Smooth muscle cell (in vitro differentiated cells): ENCODE data around the gene RHOG. TPM values are rescaled to one million over a fixed set of nuclear protein-coding genes. Genes with fewer than 3 reads are reported as not detected.
A peak's percentile ranks its signal among the peaks of the same experiment; 100 is the strongest.

ENCODE experiments used
- DNase-seq: peaks from one replicate; lab custom pipeline; 2025; ENCODE audit not compliant: unreplicated experiment; lab: John Stamatoyannopoulos, UW
- H2AFZ ChIP-seq: fragments of 200-600 bp; sonication (generic); 2 replicates; pipeline ENCODE4 v1.6.0; 2016; ENCODE audit warnings: antibody characterized with exemption, low read depth, mild to moderate bottlenecking
- H3F3A ChIP-seq: fragments of 200-600 bp; sonication (generic); 2 replicates; pipeline ENCODE4 v1.6.0; 2017; ENCODE audit warnings: antibody characterized with exemption, low read depth
- H3K27ac ChIP-seq: fragments of 200-600 bp; sonication (generic); 2 replicates; pipeline ENCODE4 v1.5.1; 2016; ENCODE audit warnings: low read depth, mild to moderate bottlenecking
- H3K27me3 ChIP-seq: fragments of 200-600 bp; sonication (generic); 2 replicates; pipeline ENCODE4 v1.6.1; 2016; ENCODE audit warnings: low read depth, mild to moderate bottlenecking
- H3K36me3 ChIP-seq: fragments of 200-600 bp; sonication (generic); 2 replicates; pipeline ENCODE4 v1.5.1; 2016; ENCODE audit warnings: low read depth
- H3K4me1 ChIP-seq: fragments of 200-600 bp; sonication (generic); 2 replicates; pipeline ENCODE4 v1.5.1; 2016; ENCODE audit warnings: low read depth
- H3K4me2 ChIP-seq: fragments of 200-600 bp; sonication (generic); 2 replicates; pipeline ENCODE4 v1.6.0; 2016; ENCODE audit warnings: mild to moderate bottlenecking
- H3K4me3 ChIP-seq: fragments of 200-600 bp; sonication (generic); 2 replicates; pipeline ENCODE4 v1.5.1; 2016; ENCODE audit warnings: mild to moderate bottlenecking
- H3K79me2 ChIP-seq: fragments of 200-600 bp; sonication (generic); 2 replicates; pipeline ENCODE4 v1.6.0; 2016; ENCODE audit warnings: low read depth, mild to moderate bottlenecking
- H3K9ac ChIP-seq: fragments of 200-600 bp; sonication (generic); 2 replicates; pipeline ENCODE4 v1.6.0; 2016; ENCODE audit warnings: low read depth
- H3K9me3 ChIP-seq: fragments of 200-600 bp; sonication (generic); replicated peaks from 2 replicates; pipeline ENCODE4 v1.5.1; 2016; ENCODE audit warnings: low read depth
- H4K20me1 ChIP-seq: fragments of 200-600 bp; sonication (generic); 2 replicates; pipeline ENCODE4 v1.6.0; 2016; ENCODE audit warnings: low read depth
- WGBS: methylation state at CpG from one replicate; pipeline ENCODE4 v1.1.7; 2016; ENCODE audit warnings: low lambda C conversion rate; 5-methylcytosine and 5-hydroxymethylcytosine counted together
- polyA plus RNA-seq: library from polyadenylated mRNA; unstranded; fragments of >200 nt; fragmentation: Nextera tagmentation; extraction: Ambion mirVana; gene quantifications from 2 replicates; pipeline ENCODE4 v1.2.1, GENCODE V29; 2016
- total RNA-seq: library from RNA; depleted of rRNA; stranded (reverse); fragments of >200 nt; gene quantifications from 2 replicates; pipeline ENCODE4 v1.2.3, GENCODE V29; 2014
- TF ChIP-seq, protein P1 (sequence below): fragments of 200-600 bp; sonication (generic); IDR thresholded peaks from 2 replicates; pipeline ENCODE4 v1.5.1; 2017; ENCODE audit warnings: borderline replicate concordance, mild to moderate bottlenecking, antibody characterized with exemption; ENCODE audit not compliant: insufficient read depth, poor library complexity, severe bottlenecking

Gene RHOG
- total and polyA plus RNA-seq, 2 experiments from 2014 or later: 20.2 to 32.7 TPM

DNA sequence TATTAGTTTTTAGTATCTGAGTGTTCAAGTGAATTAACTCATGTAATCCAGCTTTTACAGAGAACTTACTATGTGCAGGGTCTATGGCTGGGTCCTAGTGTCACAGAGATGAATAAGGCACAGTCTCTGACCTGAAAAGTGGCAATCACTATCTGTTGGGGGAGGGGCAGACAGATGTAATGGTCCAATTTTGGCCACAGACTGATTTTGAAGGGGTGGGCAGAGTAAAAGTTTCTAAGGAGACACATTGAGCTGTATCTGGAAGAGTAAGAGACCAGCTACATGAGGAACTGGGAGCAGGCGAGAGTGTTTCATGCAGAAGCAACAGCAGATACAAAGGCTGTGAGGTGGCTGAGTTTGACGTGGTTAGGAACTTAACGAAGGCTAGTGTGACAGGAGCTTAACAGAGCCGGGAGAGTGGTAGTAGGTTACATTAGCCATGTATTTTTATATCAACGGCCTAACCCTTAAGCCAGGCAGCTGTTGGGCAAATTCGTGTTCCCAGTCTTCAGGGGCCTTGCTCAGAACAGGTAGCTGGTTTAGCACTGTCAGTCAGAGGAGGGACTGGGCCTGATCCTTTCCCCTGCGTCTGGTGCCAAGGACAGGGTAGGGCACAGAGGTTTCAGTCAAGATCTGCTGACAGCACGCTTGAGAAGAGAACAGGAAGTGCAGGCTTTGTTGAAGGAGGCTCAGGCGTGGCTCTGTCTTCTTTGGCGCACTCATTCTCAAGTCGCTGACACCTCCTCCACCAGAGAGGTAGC lies 13.3 kb upstream of the RHOG start:
- peak overlapping the region; percentile 29 for H3K27ac ChIP-seq
- 59% methylated on average over 11 of the region's 11 CpGs for WGBS
- TF ChIP-seq, protein P1, sequence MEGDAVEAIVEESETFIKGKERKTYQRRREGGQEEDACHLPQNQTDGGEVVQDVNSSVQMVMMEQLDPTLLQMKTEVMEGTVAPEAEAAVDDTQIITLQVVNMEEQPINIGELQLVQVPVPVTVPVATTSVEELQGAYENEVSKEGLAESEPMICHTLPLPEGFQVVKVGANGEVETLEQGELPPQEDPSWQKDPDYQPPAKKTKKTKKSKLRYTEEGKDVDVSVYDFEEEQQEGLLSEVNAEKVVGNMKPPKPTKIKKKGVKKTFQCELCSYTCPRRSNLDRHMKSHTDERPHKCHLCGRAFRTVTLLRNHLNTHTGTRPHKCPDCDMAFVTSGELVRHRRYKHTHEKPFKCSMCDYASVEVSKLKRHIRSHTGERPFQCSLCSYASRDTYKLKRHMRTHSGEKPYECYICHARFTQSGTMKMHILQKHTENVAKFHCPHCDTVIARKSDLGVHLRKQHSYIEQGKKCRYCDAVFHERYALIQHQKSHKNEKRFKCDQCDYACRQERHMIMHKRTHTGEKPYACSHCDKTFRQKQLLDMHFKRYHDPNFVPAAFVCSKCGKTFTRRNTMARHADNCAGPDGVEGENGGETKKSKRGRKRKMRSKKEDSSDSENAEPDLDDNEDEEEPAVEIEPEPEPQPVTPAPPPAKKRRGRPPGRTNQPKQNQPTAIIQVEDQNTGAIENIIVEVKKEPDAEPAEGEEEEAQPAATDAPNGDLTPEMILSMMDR: no peak
- H3F3A ChIP-seq: no peaks in the 10 kb centered on the region
- H4K20me1 ChIP-seq: peaks cover 28% of the 10 kb centered on the region
- peak overlapping the region; percentile 99 for H3K4me2 ChIP-seq
- H3K9ac ChIP-seq: no peak overlapping the region
- peak overlapping the region; percentile 87 for H2AFZ ChIP-seq
- H3K36me3 ChIP-seq: no peaks in the 10 kb centered on the region
- H3K27me3 ChIP-seq: no peaks in the 10 kb centered on the region
- peak overlapping the region; percentile 78 for H3K4me3 ChIP-seq
- DNase-seq: no peak
- no peaks in the 10 kb centered on the region for H3K9me3 ChIP-seq
- H3K4me1 ChIP-seq: peaks cover 10% of the 10 kb centered on the region
- peaks cover 33% of the 10 kb centered on the region for H3K79me2 ChIP-seq

DNA sequence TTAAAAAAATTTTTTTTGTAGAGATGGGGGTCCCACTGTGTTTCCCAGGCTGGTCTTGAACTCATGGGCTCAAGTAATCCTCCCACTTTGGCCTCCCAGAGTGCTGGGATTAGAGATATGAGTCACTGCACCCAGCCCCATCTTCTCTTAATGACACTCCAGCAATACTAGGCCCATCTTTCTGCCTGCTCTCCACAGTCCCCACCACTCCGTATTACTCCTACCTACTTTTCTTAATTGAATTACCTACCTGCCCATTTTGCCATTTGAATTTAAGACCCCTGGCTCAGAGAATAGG lies 12.7 kb upstream of the RHOG start:
- TF ChIP-seq, protein P1: no peak
- Histone ChIP-seq H3K27me3 (no peaks in the 10 kb centered on the region), H3K4me3 (no peak overlapping the region), H3K4me1 (peaks cover 10% of the 10 kb centered on the region), H3K79me2 (peaks cover 28% of the 10 kb centered on the region), H3K9ac (no peak overlapping the region), H2AFZ (no peak overlapping the region), H3F3A (no peaks in the 10 kb centered on the region), H3K9me3 (no peaks in the 10 kb centered on the region), H3K36me3 (no peaks in the 10 kb centered on the region), H3K4me2 (no peak overlapping the region), H3K27ac (no peak overlapping the region), H4K20me1 (peaks cover 22% of the 10 kb centered on the region)
- WGBS: 96% methylated on average over 1 of the region's 1 CpG
- no peak for DNase-seq

DNA sequence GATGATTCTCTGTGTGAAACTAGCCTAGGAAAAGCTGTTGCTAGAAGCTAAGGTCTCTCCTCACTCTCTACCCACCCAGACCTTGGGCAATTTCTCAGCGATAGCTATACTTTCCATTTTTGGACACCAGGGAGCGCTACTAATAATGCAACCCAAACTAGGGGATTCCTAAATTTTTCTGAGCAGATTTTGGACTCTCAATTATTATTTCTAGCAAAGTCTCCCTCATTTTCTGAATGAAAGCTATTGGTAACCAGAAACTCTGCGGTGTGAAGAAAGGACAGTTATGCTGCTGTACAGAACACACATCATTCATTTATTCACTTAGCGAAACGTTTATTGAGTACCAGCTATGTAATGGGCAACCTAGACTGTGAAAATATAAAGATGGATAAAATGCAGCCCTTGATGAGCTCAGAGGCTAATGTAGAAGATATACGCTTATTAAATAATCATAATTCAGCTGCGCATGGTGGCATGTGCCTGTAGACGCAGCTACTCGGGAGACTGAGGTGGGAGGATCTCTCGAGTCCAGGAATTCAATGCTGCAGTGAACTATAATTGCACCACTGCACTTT lies 8.6 kb upstream of the RHOG start:
- DNase-seq: no peak
- Histone ChIP-seq H3K27ac (no peak overlapping the region), H3K4me2 (no peak overlapping the region), H4K20me1 (no peaks in the 10 kb centered on the region), H2AFZ (no peak overlapping the region), H3K4me1 (peaks cover 6% of the 10 kb centered on the region), H3K36me3 (no peaks in the 10 kb centered on the region), H3K9ac (no peak overlapping the region), H3K79me2 (no peaks in the 10 kb centered on the region), H3K27me3 (no peaks in the 10 kb centered on the region), H3K4me3 (no peak overlapping the region), H3F3A (no peaks in the 10 kb centered on the region), H3K9me3 (no peaks in the 10 kb centered on the region)
- 68% methylated on average over 10 of the region's 10 CpGs for WGBS
- TF ChIP-seq, protein P1: peak; percentile 67

DNA sequence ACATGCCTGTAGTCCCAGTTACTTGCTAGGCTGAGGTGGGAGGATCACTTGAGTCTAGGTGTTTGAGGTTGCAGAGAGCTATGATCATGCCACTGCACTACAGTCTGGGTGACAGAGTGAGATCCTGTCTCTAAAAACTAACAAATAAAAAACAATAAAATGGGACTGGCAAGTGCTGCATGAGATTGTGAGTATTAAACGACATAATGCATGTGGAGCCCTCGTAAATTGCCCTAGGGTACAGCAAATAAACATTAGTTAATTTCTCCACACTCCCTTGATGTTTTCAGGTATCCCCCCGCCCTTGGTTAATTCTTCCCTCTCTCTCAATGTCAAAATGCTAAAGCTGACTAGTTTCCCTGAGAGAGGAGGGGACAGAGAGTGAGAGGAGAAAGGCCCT lies 4.9 kb upstream of the RHOG start:
- H3K27me3 ChIP-seq: no peaks in the 10 kb centered on the region

More for the DNA sequence above, 4.9 kb upstream of the RHOG start:
- Histone ChIP-seq H3K4me2 (no peak overlapping the region), H3K27ac (no peak overlapping the region), H3K36me3 (no peaks in the 10 kb centered on the region), H3K9me3 (no peaks in the 10 kb centered on the region), H3K4me1 (no peaks in the 10 kb centered on the region), H3K4me3 (no peak overlapping the region), H3K9ac (no peak overlapping the region), H2AFZ (no peak overlapping the region), H3K79me2 (peaks cover under 1% of the 10 kb centered on the region), H3F3A (no peaks in the 10 kb centered on the region), H4K20me1 (no peaks in the 10 kb centered on the region)
- 88% methylated on average over 3 of the region's 3 CpGs for WGBS
- TF ChIP-seq, protein P1: no peak
- no peak for DNase-seq
